IPS-20b (cell line): Measurements from ENCODE around the gene CRYGN.
A peak's percentile ranks its signal among the peaks of the same experiment; 100 is the strongest.

ENCODE experiments used
- H3K27ac ChIP-seq: one replicate; pipeline ENCODE4 v1.5.1; 2013; ENCODE audit warnings: low read length
- H3K27me3 ChIP-seq: 2 replicates; pipeline ENCODE4 v1.6.1; 2013; ENCODE audit warnings: mild to moderate bottlenecking, low read length, inconsistent platforms; ENCODE audit not compliant: insufficient read depth
- H3K36me3 ChIP-seq: 2 replicates; pipeline ENCODE4 v1.6.1; 2013; ENCODE audit warnings: low read depth, mild to moderate bottlenecking, inconsistent platforms, low read length, moderate library complexity; ENCODE audit not compliant: insufficient read depth
- H3K4me1 ChIP-seq: 2 replicates; pipeline ENCODE4 v1.6.1; 2013; ENCODE audit warnings: mild to moderate bottlenecking, control low read depth, inconsistent platforms, low read length, moderate library complexity; ENCODE audit not compliant: insufficient read depth
- H3K4me3 ChIP-seq: 2 replicates; pipeline ENCODE4 v1.5.1; 2013; ENCODE audit warnings: mild to moderate bottlenecking, low read length, inconsistent platforms
- H3K9ac ChIP-seq: 2 replicates; pipeline ENCODE4 v1.6.1; 2013; ENCODE audit warnings: low read depth, mild to moderate bottlenecking, inconsistent platforms, low read length, moderate library complexity
- H3K9me3 ChIP-seq: 2 replicates; pipeline ENCODE4 v1.6.1; 2013; ENCODE audit warnings: mild to moderate bottlenecking, low read depth, low read length, inconsistent platforms; ENCODE audit not compliant: insufficient read depth

The CRYGN gene

GRCh38 chr7:151472644-151473380 is 32.9 kb upstream of the CRYGN start:
- Histone ChIP-seq H3K9me3 (no peaks in the 10 kb centered on the region), H3K9ac (peak overlapping the region; percentile 32; the same call in 1 of the 2 replicates), H3K4me3 (peak overlapping the region; percentile 19; the same call in 1 of the 2 replicates), H3K4me1 (peaks cover 46% of the 10 kb centered on the region), H3K27me3 (no peaks in the 10 kb centered on the region), H3K36me3 (peaks cover 72% of the 10 kb centered on the region), H3K27ac (peak overlapping the region; percentile 64)

- Histone ChIP-seq H3K36me3 (peaks cover 74% of the 10 kb centered on the region), H3K27me3 (no peaks in the 10 kb centered on the region), H3K9ac (peak overlapping the region; percentile 36; the same call in 1 of the 2 replicates), H3K4me3 (peak overlapping the region; percentile 19; the same call in 1 of the 2 replicates), H3K9me3 (no peaks in the 10 kb centered on the region), H3K27ac (peak overlapping the region; percentile 95), H3K4me1 (peaks cover 35% of the 10 kb centered on the region)
Measured at GRCh38 chr7:151470711-151471110, 30.8 kb upstream of the CRYGN start.

- H3K36me3 ChIP-seq, result peaks cover 82% of the 10 kb centered on the region
- H3K27ac ChIP-seq, result no peak overlapping the region
- peaks cover 35% of the 10 kb centered on the region for H3K4me1 ChIP-seq
Measured at GRCh38 chr7:151469281-151469680, 29.3 kb upstream of the CRYGN start.

GRCh38 chr7:151468217-151469018 is 28.5 kb upstream of the CRYGN start:
- Histone ChIP-seq H3K36me3 (peaks cover 83% of the 10 kb centered on the region), H3K9me3 (peaks cover 8% of the 10 kb centered on the region; the same call in 1 of the 2 replicates), H3K9ac (no peak overlapping the region), H3K27me3 (no peaks in the 10 kb centered on the region), H3K27ac (no peak overlapping the region), H3K4me3 (no peak overlapping the region), H3K4me1 (peaks cover 31% of the 10 kb centered on the region)

More at GRCh38 chr7:151469281-151469680, 29.3 kb upstream of the CRYGN start:
- H3K9me3 ChIP-seq, result no peaks in the 10 kb centered on the region
- H3K9ac ChIP-seq, result no peak overlapping the region
- no peak overlapping the region for H3K4me3 ChIP-seq
- H3K27me3 ChIP-seq, result no peaks in the 10 kb centered on the region

- Histone ChIP-seq H3K27me3 (no peaks in the 10 kb centered on the region), H3K4me3 (no peak overlapping the region), H3K9me3 (peaks cover 22% of the 10 kb centered on the region), H3K9ac (no peak overlapping the region), H3K27ac (no peak overlapping the region), H3K36me3 (peaks cover 71% of the 10 kb centered on the region), H3K4me1 (peaks cover 8% of the 10 kb centered on the region; the same call in 1 of the 2 replicates)
Measured at GRCh38 chr7:151465169-151465568, 25.2 kb upstream of the CRYGN start.

GRCh38 chr7:151462306-151462779 is 22.4 kb upstream of the CRYGN start:
- Histone ChIP-seq H3K4me1 (peaks cover 16% of the 10 kb centered on the region; the same call in 1 of the 2 replicates), H3K36me3 (peaks cover 43% of the 10 kb centered on the region), H3K9ac (no peak overlapping the region), H3K4me3 (no peak overlapping the region), H3K27ac (no peak overlapping the region), H3K27me3 (no peaks in the 10 kb centered on the region), H3K9me3 (peaks cover 29% of the 10 kb centered on the region)

GRCh38 chr7:151461942-151462230 is 21.9 kb upstream of the CRYGN start:
- Histone ChIP-seq H3K27ac (no peak overlapping the region), H3K9ac (no peak overlapping the region), H3K27me3 (no peaks in the 10 kb centered on the region), H3K36me3 (peaks cover 38% of the 10 kb centered on the region), H3K9me3 (peaks cover 30% of the 10 kb centered on the region), H3K4me1 (peaks cover 20% of the 10 kb centered on the region; the same call in 1 of the 2 replicates), H3K4me3 (no peak overlapping the region)

- Histone ChIP-seq H3K4me1 (peaks cover 24% of the 10 kb centered on the region; the same call in 1 of the 2 replicates), H3K9ac (no peak overlapping the region), H3K36me3 (peaks cover 35% of the 10 kb centered on the region), H3K4me3 (no peak overlapping the region), H3K9me3 (peaks cover 30% of the 10 kb centered on the region), H3K27me3 (no peaks in the 10 kb centered on the region), H3K27ac (no peak overlapping the region)
Measured at GRCh38 chr7:151461096-151461941, 21.4 kb upstream of the CRYGN start.

- Histone ChIP-seq H3K9ac (peak overlapping the region; percentile 57; the same call in 1 of the 2 replicates), H3K4me3 (no peak overlapping the region; the same call in 1 of the 2 replicates), H3K27me3 (no peaks in the 10 kb centered on the region), H3K36me3 (peaks cover 26% of the 10 kb centered on the region), H3K27ac (no peak overlapping the region), H3K9me3 (peaks cover 30% of the 10 kb centered on the region), H3K4me1 (peaks cover 32% of the 10 kb centered on the region; the same call in 1 of the 2 replicates)
Measured at GRCh38 chr7:151460474-151460855, 20.5 kb upstream of the CRYGN start.

GRCh38 chr7:151459726-151460473 is 20.0 kb upstream of the CRYGN start:
- H3K4me3 ChIP-seq, result peak overlapping the region; percentile 14; the same call in 1 of the 2 replicates

More at GRCh38 chr7:151459726-151460473, 20.0 kb upstream of the CRYGN start:
- Histone ChIP-seq H3K27me3 (no peaks in the 10 kb centered on the region), H3K9me3 (peaks cover 30% of the 10 kb centered on the region), H3K9ac (peak overlapping the region; percentile 57; the same call in 1 of the 2 replicates), H3K27ac (no peak overlapping the region), H3K4me1 (peaks cover 36% of the 10 kb centered on the region; the same call in 1 of the 2 replicates), H3K36me3 (peaks cover 21% of the 10 kb centered on the region)
